GM12878 (cell line): ENCODE measurements around the gene RSPRY1. TPM values are rescaled to one million over a fixed set of nuclear protein-coding genes. Genes with fewer than 3 reads are reported as not detected.

Experiments used
- ATAC-seq: fragments of 200-7000 bp; cut with Tn5 transposase; 3 replicates; pipeline ENCODE4 v1.9.1; 2020; ENCODE audit warnings: mild to moderate bottlenecking, moderate library complexity
- BruUV-seq: library from RNA; stranded (reverse); fragments of 400-500 nt; replicated peaks from 2 replicates; lab custom pipeline; 2021; lab: Mats Ljungman, UMichigan
- CTCF ChIA-PET: fragments of 300-600 bp; sonication (Branson Sonifier 250); formaldehyde crosslinking; extraction: SDS; loops from one replicate; lab custom pipeline; 2021; ENCODE audit warnings: inconsistent platforms; lab: Yijun Ruan, JAX
- POLR2A ChIA-PET: fragments of 350-600 bp; formaldehyde crosslinking; extraction: SDS; loops from one replicate; lab custom pipeline; 2021; ENCODE audit warnings: inconsistent platforms; lab: Charles Lee
- RAD21 ChIA-PET: fragments of 300-600 bp; sonication (Branson Sonifier 250); formaldehyde crosslinking; loops from one replicate; lab custom pipeline; 2023; ENCODE audit warnings: antibody characterized with exemption; ENCODE audit not compliant: unreplicated experiment; lab: Charles Lee
- SMC1A ChIA-PET: fragments of 300-600 bp; sonication (Branson Sonifier 250); formaldehyde crosslinking; loops from one replicate; lab custom pipeline; 2023; ENCODE audit not compliant: unreplicated experiment, uncharacterized antibody; lab: Charles Lee
- DNase-seq: peaks from one replicate; pipeline ENCODE4 v3.0.0-alpha.2; 2011; ENCODE audit warnings: low read depth, low spot score
- FAIRE-seq: peaks from 3 replicates; lab custom pipeline; 2011; peaks lifted over from hg19 to GRCh38; lab: Jason Lieb, UNC
- H2AFZ ChIP-seq: 2 replicates; pipeline ENCODE4 v1.6.0; 2011; ENCODE audit warnings: low read depth, low read length, control low read depth; ENCODE audit not compliant: control insufficient read depth
- H3K27ac ChIP-seq: 2 replicates; pipeline ENCODE4 v1.5.1; 2011; ENCODE audit warnings: control low read depth; ENCODE audit not compliant: control insufficient read depth, insufficient read depth
- H3K27me3 ChIP-seq, 2 experiments: replicated peaks in 1 of 2; 2 replicates each; pipeline versions ENCODE4 v1.6.0 to v1.6.1; 2011; ENCODE audit warnings: low read length in 1 of 2; ENCODE audit not compliant: control insufficient read depth in 2 of 2, insufficient read depth in 2 of 2
- H3K36me3 ChIP-seq, 2 experiments: 2 replicates each; pipeline ENCODE4 v1.5.1; 2011; ENCODE audit warnings: low read length in 1 of 2; ENCODE audit not compliant: control insufficient read depth in 2 of 2, insufficient read depth in 2 of 2
- H3K4me1 ChIP-seq: 2 replicates; pipeline ENCODE4 v1.6.1; 2011; ENCODE audit warnings: mild to moderate bottlenecking, low read length, moderate library complexity, mixed read lengths; ENCODE audit not compliant: control insufficient read depth, insufficient read depth
- H3K4me2 ChIP-seq: 2 replicates; pipeline ENCODE4 v1.6.0; 2011; ENCODE audit warnings: control low read depth; ENCODE audit not compliant: control insufficient read depth, insufficient read depth
- H3K4me3 ChIP-seq: fragments of 200-600 bp; sonication (generic); 2 replicates; pipeline ENCODE4 v1.5.1; 2016
- H3K79me2 ChIP-seq: 2 replicates; pipeline ENCODE4 v1.6.0; 2011; ENCODE audit warnings: low read length; ENCODE audit not compliant: control insufficient read depth, insufficient read depth
- H3K9ac ChIP-seq: 2 replicates; pipeline ENCODE4 v1.8.0; 2011; ENCODE audit warnings: low read length, control low read depth, mixed read lengths; ENCODE audit not compliant: control insufficient read depth, insufficient read depth
- H3K9me3 ChIP-seq: replicated peaks from 3 replicates; pipeline ENCODE4 v1.5.1; 2011; ENCODE audit warnings: mild to moderate bottlenecking, low read length; ENCODE audit not compliant: control insufficient read depth, insufficient read depth
- H4K20me1 ChIP-seq: 2 replicates; pipeline ENCODE4 v1.6.0; 2011; ENCODE audit not compliant: control insufficient read depth, insufficient read depth
- EED ChIP-seq: sonication (generic); IDR thresholded peaks from 2 replicates; pipeline ENCODE4 v1.6.1; 2016; ENCODE audit warnings: antibody characterized with exemption, low read depth
- ETV6 ChIP-seq, 2 experiments: fragments of 450-650 bp in 1 of 2; IDR thresholded peaks in 1 of 2; conservative IDR thresholded peaks in 1 of 2; 2 replicates each; pipeline ENCODE4 v1.6.1; 2014; ENCODE audit warnings: antibody characterized with exemption in 1 of 2, borderline replicate concordance in 1 of 2, low read depth in 1 of 2, mild to moderate bottlenecking in 1 of 2, moderate library complexity in 1 of 2
- EZH2 ChIP-seq: IDR thresholded peaks from 2 replicates; pipeline ENCODE4 v1.6.1; 2012; ENCODE audit warnings: low read depth, mild to moderate bottlenecking, control low read depth, inconsistent platforms, low read length, borderline replicate concordance; ENCODE audit not compliant: control insufficient read depth
- FOS ChIP-seq: IDR thresholded peaks from 3 replicates; pipeline ENCODE4 v1.6.1; 2011; ENCODE audit warnings: borderline replicate concordance; ENCODE audit not compliant: insufficient read length; ENCODE audit errors: extremely low read depth
- GATAD2B ChIP-seq: fragments of 450-650 bp; conservative IDR thresholded peaks from 2 replicates; pipeline ENCODE4 v1.6.1; 2017; ENCODE audit warnings: low read depth, mild to moderate bottlenecking, moderate library complexity
- IKZF2 ChIP-seq, 2 experiments: fragments of 450-650 bp; IDR thresholded peaks; 2 replicates each; pipeline ENCODE4 v1.6.1; 2017; ENCODE audit warnings: mild to moderate bottlenecking in 2 of 2, moderate library complexity in 2 of 2
- IRF4 ChIP-seq: IDR thresholded peaks from 2 replicates; pipeline ENCODE4 v1.6.1; 2011; ENCODE audit warnings: low read depth, low read length
- MYB ChIP-seq: fragments of 150-350 bp; IDR thresholded peaks from 2 replicates; pipeline ENCODE4 v1.6.1; 2014; ENCODE audit warnings: mild to moderate bottlenecking, low read depth, low read length, borderline replicate concordance
- NR2F1 ChIP-seq: fragments of 450-650 bp; conservative IDR thresholded peaks from 2 replicates; pipeline ENCODE4 v1.6.1; 2017; ENCODE audit warnings: mild to moderate bottlenecking
- PML ChIP-seq: IDR thresholded peaks from 2 replicates; pipeline ENCODE4 v1.6.1; 2012; ENCODE audit warnings: low read length, inconsistent platforms
- POLR2A ChIP-seq: IDR thresholded peaks from 2 replicates; pipeline ENCODE4 v1.6.1; 2011; ENCODE audit warnings: low read depth, mild to moderate bottlenecking, low read length
- REST ChIP-seq: IDR thresholded peaks from 2 replicates; pipeline ENCODE4 v1.6.1; 2012; ENCODE audit warnings: mild to moderate bottlenecking, low read depth, low read length
- RFX5 ChIP-seq: IDR thresholded peaks from 2 replicates; pipeline ENCODE4 v1.6.1; 2011; ENCODE audit warnings: low read depth, low read length, improper control_type of control experiment
- TARDBP ChIP-seq: IDR thresholded peaks from 2 replicates; pipeline ENCODE4 v1.6.1; 2016; ENCODE audit warnings: borderline replicate concordance
- ZNF207 ChIP-seq: fragments of 450-650 bp; IDR thresholded peaks from 2 replicates; pipeline ENCODE4 v1.6.1; 2014; ENCODE audit warnings: antibody characterized with exemption, mild to moderate bottlenecking, borderline replicate concordance
- WGBS: methylation state at CpG from one replicate; pipeline ENCODE4 v1.1.6; 2016; ENCODE audit warnings: low lambda C conversion rate; ENCODE audit not compliant: insufficient replicate concordance, insufficient coverage; ENCODE audit errors: missing lambda C conversion rate; 5-methylcytosine and 5-hydroxymethylcytosine counted together
- in situ Hi-C: fragments of 300-500 bp; cut with MboI; formaldehyde crosslinking; loops from 9 replicates; pipeline ENCODE4 v1.14.3; 2018; ENCODE audit warnings: mixed read lengths
- intact Hi-C: fragments of 100-400 bp; cut with micrococcal nuclease; formaldehyde crosslinking; loops from one replicate; pipeline ENCODE4 v1.14.2; 2022; ENCODE audit not compliant: unreplicated experiment
- polyA plus RNA-seq, 11 experiments: library from polyadenylated mRNA; depleted of rRNA in 4 of 11; unstranded in 6 of 11; stranded (reverse) in 5 of 11; fragments of >200 nt; fragmentation: Nextera tagmentation in 4 of 11; fragmentation: Illumina TruSeq in 1 of 11; extraction: Ambion mirVana in 4 of 11; extraction: Trizol in 1 of 11; gene quantifications; 1 replicate in 1 of 11; 2 replicates in 10 of 11; pipeline versions ENCODE4 v1.2.1 to v1.2.3, GENCODE V29; 2011 to 2016; ENCODE audit warnings: inconsistent platforms in 2 of 11, missing spikeins in 2 of 11, low read depth in 1 of 11
- total RNA-seq, 4 experiments: library from RNA; depleted of rRNA in 3 of 4; stranded (reverse); fragments of >200 nt in 3 of 4; fragmentation: Illumina TruSeq in 1 of 4; extraction: Trizol in 1 of 4; gene quantifications; 2 replicates each; pipeline versions ENCODE4 v1.2.1 to v1.2.3, GENCODE V29; 2013 to 2021

RSPRY1 gene
- total and polyA plus RNA-seq, 10 of the 15 experiments (the other 5 are each of a cell fraction or from before 2014, with no cell fraction given): 18.5 to 57.0 (median 41.2) TPM

DNA sequence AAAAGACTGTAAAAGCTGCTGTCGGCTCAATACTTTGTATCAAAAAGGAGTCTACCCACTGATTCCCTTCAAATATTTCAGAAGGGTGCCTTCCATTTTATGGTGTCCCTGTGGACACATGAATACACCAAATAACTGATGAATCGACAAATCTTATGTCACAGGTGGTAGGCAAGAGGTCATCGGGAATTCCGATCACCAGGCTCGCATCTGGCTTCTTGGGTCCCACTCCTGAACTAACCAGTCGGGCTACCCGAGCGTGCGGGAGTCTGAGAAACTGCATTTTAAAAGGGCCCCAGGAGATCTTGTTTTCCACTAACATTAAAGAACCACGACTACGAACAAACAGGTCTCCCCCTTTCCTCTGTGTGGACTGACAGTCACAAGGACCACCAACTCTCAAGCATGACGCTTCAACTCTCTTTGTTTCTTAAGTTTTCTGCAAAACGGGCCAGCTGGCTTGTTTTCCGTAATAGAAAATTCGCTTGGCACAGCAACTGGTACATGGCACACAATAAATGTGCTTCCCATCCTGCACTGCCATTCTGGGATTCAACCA lies 1.2 kb upstream of the RSPRY1 start (continued):
- TF ChIP-seq ETV6 (conservative IDR thresholded peaks at IDR 0.05 in 1 of 2, IDR thresholded peaks at IDR 0.05 in 1 of 2; ENCODE audit: borderline replicate concordance in 1 of 2, low read depth in 1 of 2) (no peak), EED (no peak), REST (no peak)

DNA sequence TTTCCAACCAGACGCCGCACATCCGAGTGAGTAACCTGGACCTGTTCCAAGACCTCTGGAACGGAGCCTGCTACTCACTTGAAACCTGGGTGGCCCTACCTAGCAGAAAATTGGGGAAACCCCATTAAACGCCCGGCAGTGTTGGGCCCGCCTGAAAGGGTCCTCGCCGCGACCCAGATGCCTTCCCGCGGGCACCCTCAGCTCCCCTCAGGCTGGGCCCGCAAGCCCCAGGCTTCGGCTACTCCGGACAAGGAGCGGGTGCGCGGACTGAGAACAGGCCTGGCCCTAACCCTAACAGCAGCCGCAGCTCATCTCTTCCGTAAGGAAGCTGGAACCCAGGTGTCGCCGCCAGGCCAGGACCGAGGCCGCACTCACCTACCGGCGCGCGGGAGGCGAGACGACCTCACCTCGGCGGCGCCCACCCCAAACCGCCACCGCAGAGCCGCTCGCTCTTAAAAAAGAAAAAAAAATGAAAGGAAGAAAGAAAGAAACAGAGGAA lies 634 bp upstream of the RSPRY1 start:
- Histone ChIP-seq H3K27ac (peak overlapping the region; percentile 94), H3K9me3 (no peaks in the 10 kb centered on the region), H4K20me1 (no peaks in the 10 kb centered on the region), H3K79me2 (peaks cover 89% of the 10 kb centered on the region), H3K4me1 (peaks cover 5% of the 10 kb centered on the region; the same call in 1 of the 2 replicates), H2AFZ (peak overlapping the region; percentile 63), H3K4me2 (peak overlapping the region; percentile 85), H3K9ac (peak overlapping the region; percentile 95), H3K27me3 (no peaks in the 10 kb centered on the region), H3K4me3 (peak overlapping the region; percentile 81), H3K36me3 (no peaks in the 10 kb centered on the region)
- SMC1A ChIA-PET: interaction anchor here (0.9 to 1.6 kb wide), 6 partner anchors 12 to 131 kb away, joined by 3 to 4 read pairs (median 3); partner anchors contain the start of gene ARL2BP
- in situ Hi-C loops (no loop called here), intact Hi-C loops (loop anchor here (5.0 kb wide), 2 partner anchors 213 to 352 kb away; partner anchors contain the start of gene CCDC102A)
- RAD21 ChIA-PET: interaction anchor here (0.5 to 3.6 kb wide), 10 partner anchors 19 to 420 kb away, joined by 3 to 20 read pairs (median 4); no protein-coding TSS in a partner anchor
- FAIRE-seq (no peak), DNase-seq (no peak), ATAC-seq (peak; percentile 46)
- POLR2A ChIA-PET: interaction anchor here (0.6 to 2.8 kb wide), 12 partner anchors 9 to 262 kb away, joined by 3 to 10 read pairs (median 4); partner anchors contain the start of genes CIAPIN1 and COQ9
- CTCF ChIA-PET: interaction anchor here (0.6 to 1.6 kb wide), 8 partner anchors 10 to 1081 kb away, joined by 3 to 4 read pairs (median 3); no protein-coding TSS in a partner anchor
- TSS peak; percentile 85 for BruUV-seq
- WGBS: under 1% methylated on average over 37 of the region's 37 CpGs
- TF ChIP-seq POLR2A (peak; percentile 66), MYB (no peak), TARDBP (no peak), REST (no peak), IKZF2 (IDR thresholded peaks at IDR 0.05) (peak; percentile 10 to 14; a peak in 1 of 4 replicates), GATAD2B (peak; percentile 51; the same call in 1 of the 2 replicates), IRF4 (no peak), ZNF207 (peak; percentile 66; the same call in 1 of the 2 replicates), FOS (no peak), NR2F1 (peak; percentile 39; the same call in 1 of the 2 replicates), RFX5 (no peak), EZH2 (no peak), PML (0 out of 2 replicates have a peak, but pooled peaks have one; percentile 38)
